Measurements from ENCODE around the gene VAMP8.

Gene VAMP8

DNA sequence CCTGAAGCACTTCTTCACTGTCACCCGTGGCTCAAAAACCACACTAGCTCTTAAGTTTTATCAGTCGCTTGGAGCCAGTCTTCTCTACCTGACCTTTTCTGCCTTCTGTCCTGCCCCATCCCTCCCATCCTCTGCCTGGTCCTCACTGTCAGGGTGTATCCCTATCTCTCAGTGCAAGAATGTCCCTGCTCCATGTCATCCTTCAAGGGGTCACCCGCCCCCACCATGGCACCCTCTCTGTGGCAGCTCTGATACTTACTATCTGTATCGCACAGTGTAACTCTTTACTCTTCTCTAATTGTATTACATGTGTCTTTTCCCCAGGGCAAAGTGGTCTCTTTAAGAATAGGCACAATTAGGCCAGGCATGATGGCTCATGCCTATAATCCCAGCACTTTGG, 11.3 kb downstream of the VAMP8 start:
- no peaks in the 10 kb centered on the region for H3K79me2 ChIP-seq (ENCODE audit: insufficient read depth, low read length)
- no peak overlapping the region for H3K4me2 ChIP-seq (ENCODE audit: low read length)
- H3K27me3 ChIP-seq (ENCODE audit: insufficient read depth, low read length): no peaks in the 10 kb centered on the region
- peaks cover 7% of the 10 kb centered on the region for H3K4me1 ChIP-seq (ENCODE audit: insufficient read depth, low read length, severe bottlenecking)
- H4K20me1 ChIP-seq (ENCODE audit: insufficient read depth, low read length): no peaks in the 10 kb centered on the region
- H2AFZ ChIP-seq (ENCODE audit: low read length): no peak overlapping the region
- no peaks in the 10 kb centered on the region for H3K9me2 ChIP-seq (ENCODE audit: low read depth, low read length)
- no peak for TF ChIP-seq EZH2 (IDR thresholded peaks at IDR 0.05; ENCODE audit: borderline replicate concordance, low read length)
- TF ChIP-seq, protein P1, sequence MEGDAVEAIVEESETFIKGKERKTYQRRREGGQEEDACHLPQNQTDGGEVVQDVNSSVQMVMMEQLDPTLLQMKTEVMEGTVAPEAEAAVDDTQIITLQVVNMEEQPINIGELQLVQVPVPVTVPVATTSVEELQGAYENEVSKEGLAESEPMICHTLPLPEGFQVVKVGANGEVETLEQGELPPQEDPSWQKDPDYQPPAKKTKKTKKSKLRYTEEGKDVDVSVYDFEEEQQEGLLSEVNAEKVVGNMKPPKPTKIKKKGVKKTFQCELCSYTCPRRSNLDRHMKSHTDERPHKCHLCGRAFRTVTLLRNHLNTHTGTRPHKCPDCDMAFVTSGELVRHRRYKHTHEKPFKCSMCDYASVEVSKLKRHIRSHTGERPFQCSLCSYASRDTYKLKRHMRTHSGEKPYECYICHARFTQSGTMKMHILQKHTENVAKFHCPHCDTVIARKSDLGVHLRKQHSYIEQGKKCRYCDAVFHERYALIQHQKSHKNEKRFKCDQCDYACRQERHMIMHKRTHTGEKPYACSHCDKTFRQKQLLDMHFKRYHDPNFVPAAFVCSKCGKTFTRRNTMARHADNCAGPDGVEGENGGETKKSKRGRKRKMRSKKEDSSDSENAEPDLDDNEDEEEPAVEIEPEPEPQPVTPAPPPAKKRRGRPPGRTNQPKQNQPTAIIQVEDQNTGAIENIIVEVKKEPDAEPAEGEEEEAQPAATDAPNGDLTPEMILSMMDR (IDR thresholded peaks at IDR 0.05; ENCODE audit: low read length): no peak
- no peak overlapping the region for H3K4me3 ChIP-seq (ENCODE audit: low read depth, low read length, poor library complexity, severe bottlenecking)
- H3K27ac ChIP-seq (ENCODE audit: low read depth, low read length, poor library complexity, severe bottlenecking): no peak overlapping the region
- H3F3A ChIP-seq (ENCODE audit: insufficient read depth, low read length): no peaks in the 10 kb centered on the region
- H3K9me3 ChIP-seq (ENCODE audit: low read length): no peaks in the 10 kb centered on the region
- H3K36me3 ChIP-seq (ENCODE audit: insufficient read depth, low read length): peaks cover 11% of the 10 kb centered on the region
- no peak overlapping the region for H3K9ac ChIP-seq (ENCODE audit: low read length)

DNA sequence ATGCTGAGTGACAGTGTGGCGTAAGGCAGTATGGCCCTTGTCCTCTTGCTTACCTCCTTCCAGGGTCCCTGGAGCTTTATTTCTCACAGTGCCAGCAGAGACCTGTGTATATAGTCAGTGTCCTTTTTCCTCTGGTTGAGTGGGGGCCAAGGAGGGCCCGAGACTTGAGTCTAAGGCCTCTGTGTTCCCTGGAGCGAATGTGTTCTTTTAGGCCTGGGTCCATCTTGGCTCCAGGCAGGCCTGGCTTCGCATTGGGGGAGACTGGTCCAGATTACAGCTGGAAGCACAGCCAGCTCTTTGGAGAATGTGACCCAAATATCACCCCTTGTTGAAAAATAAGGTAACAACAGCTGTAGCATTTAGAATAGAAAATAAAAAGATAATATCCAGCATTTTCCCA, 11.8 kb downstream of the VAMP8 start:
- H3K4me2 ChIP-seq (ENCODE audit: low read length): no peak overlapping the region
- no peaks in the 10 kb centered on the region for H3F3A ChIP-seq (ENCODE audit: insufficient read depth, low read length)
- H3K9me3 ChIP-seq (ENCODE audit: low read length): no peaks in the 10 kb centered on the region
- TF ChIP-seq EZH2 (IDR thresholded peaks at IDR 0.05; ENCODE audit: borderline replicate concordance, low read length): no peak
- TF ChIP-seq, protein P1 (IDR thresholded peaks at IDR 0.05; ENCODE audit: low read length): no peak
- H4K20me1 ChIP-seq (ENCODE audit: insufficient read depth, low read length): no peaks in the 10 kb centered on the region
- H2AFZ ChIP-seq (ENCODE audit: low read length): no peak overlapping the region
- no peaks in the 10 kb centered on the region for H3K27me3 ChIP-seq (ENCODE audit: insufficient read depth, low read length)
- H3K9ac ChIP-seq (ENCODE audit: low read length): no peak overlapping the region
- H3K4me3 ChIP-seq (ENCODE audit: low read depth, low read length, poor library complexity, severe bottlenecking): no peak overlapping the region
- no peaks in the 10 kb centered on the region for H3K79me2 ChIP-seq (ENCODE audit: insufficient read depth, low read length)
- no peak overlapping the region for H3K27ac ChIP-seq (ENCODE audit: low read depth, low read length, poor library complexity, severe bottlenecking)
- peaks cover 1% of the 10 kb centered on the region for H3K4me1 ChIP-seq (ENCODE audit: insufficient read depth, low read length, severe bottlenecking)
- peaks cover 6% of the 10 kb centered on the region; the same call in 1 of the 2 replicates for H3K36me3 ChIP-seq (ENCODE audit: insufficient read depth, low read length)
- no peaks in the 10 kb centered on the region for H3K9me2 ChIP-seq (ENCODE audit: low read depth, low read length)

DNA sequence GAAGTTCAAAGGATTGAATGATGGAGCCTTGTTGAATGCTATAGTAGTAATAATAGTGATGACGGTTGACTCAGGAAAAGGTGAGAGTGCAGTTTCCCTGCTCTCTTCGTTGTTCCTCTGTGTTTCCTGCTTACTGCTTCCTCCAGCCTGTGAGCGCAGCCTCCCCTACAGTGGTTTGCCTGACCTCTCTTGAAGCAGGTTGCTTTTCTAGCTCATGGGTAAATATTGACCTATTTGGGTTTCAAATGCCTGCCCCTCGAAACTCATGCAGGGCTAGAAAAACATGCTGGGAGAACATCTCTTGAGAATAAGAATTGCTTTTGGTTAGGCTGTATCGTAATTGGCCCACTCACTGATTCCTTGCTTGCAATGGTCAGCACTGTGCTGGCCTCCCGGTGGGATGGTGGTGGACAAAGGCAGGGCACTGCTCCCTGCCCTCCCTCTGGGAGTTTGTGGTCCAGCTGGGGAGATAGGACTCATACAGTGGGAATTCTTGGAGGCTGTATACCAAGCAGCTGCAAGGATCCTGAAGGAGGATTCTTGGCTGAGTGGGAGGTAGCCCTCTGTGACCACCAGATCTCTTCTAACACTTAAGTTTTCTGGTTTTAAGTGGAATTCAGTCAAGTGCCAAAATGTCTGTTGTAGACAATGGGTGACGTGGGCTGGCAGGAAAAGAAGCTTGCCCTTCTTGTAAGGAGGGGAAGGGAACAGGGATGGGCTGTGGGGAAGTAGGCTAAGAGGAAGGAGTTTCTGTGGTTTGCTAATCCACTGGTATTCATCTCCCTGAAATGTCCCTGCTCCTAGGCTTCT, 12.8 kb downstream of the VAMP8 start:
- no peak overlapping the region for H3K4me3 ChIP-seq (ENCODE audit: low read depth, low read length, poor library complexity, severe bottlenecking)
- no peaks in the 10 kb centered on the region for H3K9me3 ChIP-seq (ENCODE audit: low read length)
- H3K9ac ChIP-seq (ENCODE audit: low read length): no peak overlapping the region
- H3K9me2 ChIP-seq (ENCODE audit: low read depth, low read length): no peaks in the 10 kb centered on the region
- TF ChIP-seq, protein P1 (IDR thresholded peaks at IDR 0.05; ENCODE audit: low read length): no peak
- no peak for TF ChIP-seq EZH2 (IDR thresholded peaks at IDR 0.05; ENCODE audit: borderline replicate concordance, low read length)
- peaks cover 8% of the 10 kb centered on the region for H3K4me1 ChIP-seq (ENCODE audit: insufficient read depth, low read length, severe bottlenecking)
- H3K79me2 ChIP-seq (ENCODE audit: insufficient read depth, low read length): no peaks in the 10 kb centered on the region
- H3K4me2 ChIP-seq (ENCODE audit: low read length): no peak overlapping the region
- no peak overlapping the region for H2AFZ ChIP-seq (ENCODE audit: low read length)
- no peaks in the 10 kb centered on the region for H3F3A ChIP-seq (ENCODE audit: insufficient read depth, low read length)
- no peaks in the 10 kb centered on the region for H4K20me1 ChIP-seq (ENCODE audit: insufficient read depth, low read length)
- H3K27ac ChIP-seq (ENCODE audit: low read depth, low read length, poor library complexity, severe bottlenecking): no peak overlapping the region
- no peaks in the 10 kb centered on the region for H3K36me3 ChIP-seq (ENCODE audit: insufficient read depth, low read length)
- no peaks in the 10 kb centered on the region for H3K27me3 ChIP-seq (ENCODE audit: insufficient read depth, low read length)
